WTC11 (cell line): ENCODE results near the gene ABITRAM.

ENCODE experiments used
- CREM ChIP-seq: sonication (generic); formaldehyde crosslinking; IDR thresholded peaks from 2 replicates; pipeline ENCODE4 v1.8.1; 2022; ENCODE audit warnings: mild to moderate bottlenecking, missing genetic modification reagents, moderate library complexity
- GABPB1 ChIP-seq: sonication (generic); formaldehyde crosslinking; IDR thresholded peaks from 2 replicates; pipeline ENCODE4 v1.8.1; 2023; ENCODE audit warnings: mild to moderate bottlenecking, missing genetic modification reagents
- JUN ChIP-seq: sonication (generic); formaldehyde crosslinking; IDR thresholded peaks from 2 replicates; pipeline ENCODE4 v1.8.0; 2023; ENCODE audit warnings: mild to moderate bottlenecking, missing genetic modification reagents
- MYBL2 ChIP-seq: sonication (generic); formaldehyde crosslinking; IDR thresholded peaks from 2 replicates; pipeline ENCODE4 v1.8.1; 2023; ENCODE audit warnings: mild to moderate bottlenecking, moderate library complexity, missing genetic modification reagents
- NFYB ChIP-seq: sonication (generic); formaldehyde crosslinking; conservative IDR thresholded peaks from 2 replicates; pipeline ENCODE4 v1.8.0; 2022; ENCODE audit warnings: low read depth, missing genetic modification reagents
- NR1H2 ChIP-seq: sonication (generic); formaldehyde crosslinking; IDR thresholded peaks from 2 replicates; pipeline ENCODE4 v1.9.0; 2021; ENCODE audit warnings: mild to moderate bottlenecking, moderate library complexity, missing genetic modification reagents
- SMAD4 ChIP-seq: sonication (generic); formaldehyde crosslinking; IDR thresholded peaks from 2 replicates; pipeline ENCODE4 v1.8.0; 2022; ENCODE audit warnings: mild to moderate bottlenecking, missing genetic modification reagents
- SP1 ChIP-seq: sonication (generic); formaldehyde crosslinking; conservative IDR thresholded peaks from 2 replicates; pipeline ENCODE4 v1.8.1; 2022; ENCODE audit warnings: missing genetic modification reagents
- USF1 ChIP-seq: sonication (generic); formaldehyde crosslinking; IDR thresholded peaks from 2 replicates; pipeline ENCODE4 v1.8.0; 2022; ENCODE audit warnings: mild to moderate bottlenecking, missing genetic modification reagents
- TF ChIP-seq, protein P1 (sequence below): fragments of 200-600 bp; IDR thresholded peaks from 2 replicates; pipeline ENCODE4 v1.8.0; 2022; ENCODE audit warnings: antibody characterized with exemption
- TF ChIP-seq, protein P2 (sequence below): sonication (generic); formaldehyde crosslinking; IDR thresholded peaks from 2 replicates; pipeline ENCODE4 v1.8.0; 2022; ENCODE audit warnings: mild to moderate bottlenecking, missing genetic modification reagents
- TF ChIP-seq, protein P3 (sequence below): sonication (generic); formaldehyde crosslinking; IDR thresholded peaks from 2 replicates; pipeline ENCODE4 v1.8.0; 2022; ENCODE audit warnings: mild to moderate bottlenecking, missing genetic modification reagents
- TF ChIP-seq, protein P4 (sequence below): sonication (generic); formaldehyde crosslinking; IDR thresholded peaks from 2 replicates; pipeline ENCODE4 v1.8.1; 2022; ENCODE audit warnings: missing genetic modification reagents, borderline replicate concordance

DNA sequence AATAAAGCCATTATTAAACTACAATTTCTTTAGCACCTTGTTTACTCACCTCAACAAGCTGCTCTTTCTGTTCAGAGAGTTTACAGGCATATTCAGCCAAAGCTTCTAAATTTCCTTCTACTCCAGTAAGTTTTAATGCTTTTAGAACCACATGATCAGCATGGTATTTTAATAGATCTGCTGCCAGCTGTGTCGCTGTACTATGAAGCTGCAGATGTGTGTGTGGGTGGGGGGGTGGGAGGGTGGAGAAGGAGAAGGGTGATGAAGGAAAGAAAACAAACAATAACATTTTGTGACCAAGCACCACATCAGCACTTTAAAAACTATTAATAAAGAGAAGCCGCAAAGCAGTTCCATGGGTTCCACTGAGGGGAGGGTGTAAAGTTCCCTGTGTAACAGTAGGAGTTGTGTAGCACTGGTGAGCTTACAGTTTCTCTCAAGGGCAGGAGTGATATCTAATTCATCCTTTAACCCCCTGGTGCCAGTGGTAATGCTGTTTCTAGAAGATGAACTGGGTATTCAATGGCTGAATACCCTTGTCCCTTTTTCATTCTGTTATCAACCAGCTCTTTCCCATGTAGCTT lies 38.5 kb downstream of the ABITRAM start:
- TF ChIP-seq NR1H2 (CRISPR knock-in tag) (no peak), SMAD4 (CRISPR knock-in tag) (no peak), USF1 (no peak), SP1 (CRISPR knock-in tag) (no peak), MYBL2 (CRISPR knock-in tag) (no peak), GABPB1 (CRISPR knock-in tag) (no peak), JUN (CRISPR knock-in tag) (no peak), NFYB (no peak), CREM (CRISPR knock-in tag) (no peak)
- TF ChIP-seq, protein P1, sequence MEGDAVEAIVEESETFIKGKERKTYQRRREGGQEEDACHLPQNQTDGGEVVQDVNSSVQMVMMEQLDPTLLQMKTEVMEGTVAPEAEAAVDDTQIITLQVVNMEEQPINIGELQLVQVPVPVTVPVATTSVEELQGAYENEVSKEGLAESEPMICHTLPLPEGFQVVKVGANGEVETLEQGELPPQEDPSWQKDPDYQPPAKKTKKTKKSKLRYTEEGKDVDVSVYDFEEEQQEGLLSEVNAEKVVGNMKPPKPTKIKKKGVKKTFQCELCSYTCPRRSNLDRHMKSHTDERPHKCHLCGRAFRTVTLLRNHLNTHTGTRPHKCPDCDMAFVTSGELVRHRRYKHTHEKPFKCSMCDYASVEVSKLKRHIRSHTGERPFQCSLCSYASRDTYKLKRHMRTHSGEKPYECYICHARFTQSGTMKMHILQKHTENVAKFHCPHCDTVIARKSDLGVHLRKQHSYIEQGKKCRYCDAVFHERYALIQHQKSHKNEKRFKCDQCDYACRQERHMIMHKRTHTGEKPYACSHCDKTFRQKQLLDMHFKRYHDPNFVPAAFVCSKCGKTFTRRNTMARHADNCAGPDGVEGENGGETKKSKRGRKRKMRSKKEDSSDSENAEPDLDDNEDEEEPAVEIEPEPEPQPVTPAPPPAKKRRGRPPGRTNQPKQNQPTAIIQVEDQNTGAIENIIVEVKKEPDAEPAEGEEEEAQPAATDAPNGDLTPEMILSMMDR = no peak
- TF ChIP-seq, protein P2, sequence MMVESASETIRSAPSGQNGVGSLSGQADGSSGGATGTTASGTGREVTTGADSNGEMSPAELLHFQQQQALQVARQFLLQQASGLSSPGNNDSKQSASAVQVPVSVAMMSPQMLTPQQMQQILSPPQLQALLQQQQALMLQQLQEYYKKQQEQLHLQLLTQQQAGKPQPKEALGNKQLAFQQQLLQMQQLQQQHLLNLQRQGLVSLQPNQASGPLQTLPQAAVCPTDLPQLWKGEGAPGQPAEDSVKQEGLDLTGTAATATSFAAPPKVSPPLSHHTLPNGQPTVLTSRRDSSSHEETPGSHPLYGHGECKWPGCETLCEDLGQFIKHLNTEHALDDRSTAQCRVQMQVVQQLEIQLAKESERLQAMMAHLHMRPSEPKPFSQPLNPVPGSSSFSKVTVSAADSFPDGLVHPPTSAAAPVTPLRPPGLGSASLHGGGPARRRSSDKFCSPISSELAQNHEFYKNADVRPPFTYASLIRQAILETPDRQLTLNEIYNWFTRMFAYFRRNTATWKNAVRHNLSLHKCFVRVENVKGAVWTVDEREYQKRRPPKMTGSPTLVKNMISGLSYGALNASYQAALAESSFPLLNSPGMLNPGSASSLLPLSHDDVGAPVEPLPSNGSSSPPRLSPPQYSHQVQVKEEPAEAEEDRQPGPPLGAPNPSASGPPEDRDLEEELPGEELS = no peak
- TF ChIP-seq, protein P3, sequence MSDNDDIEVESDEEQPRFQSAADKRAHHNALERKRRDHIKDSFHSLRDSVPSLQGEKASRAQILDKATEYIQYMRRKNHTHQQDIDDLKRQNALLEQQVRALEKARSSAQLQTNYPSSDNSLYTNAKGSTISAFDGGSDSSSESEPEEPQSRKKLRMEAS (CRISPR knock-in tag) = no peak
- TF ChIP-seq, protein P4, sequence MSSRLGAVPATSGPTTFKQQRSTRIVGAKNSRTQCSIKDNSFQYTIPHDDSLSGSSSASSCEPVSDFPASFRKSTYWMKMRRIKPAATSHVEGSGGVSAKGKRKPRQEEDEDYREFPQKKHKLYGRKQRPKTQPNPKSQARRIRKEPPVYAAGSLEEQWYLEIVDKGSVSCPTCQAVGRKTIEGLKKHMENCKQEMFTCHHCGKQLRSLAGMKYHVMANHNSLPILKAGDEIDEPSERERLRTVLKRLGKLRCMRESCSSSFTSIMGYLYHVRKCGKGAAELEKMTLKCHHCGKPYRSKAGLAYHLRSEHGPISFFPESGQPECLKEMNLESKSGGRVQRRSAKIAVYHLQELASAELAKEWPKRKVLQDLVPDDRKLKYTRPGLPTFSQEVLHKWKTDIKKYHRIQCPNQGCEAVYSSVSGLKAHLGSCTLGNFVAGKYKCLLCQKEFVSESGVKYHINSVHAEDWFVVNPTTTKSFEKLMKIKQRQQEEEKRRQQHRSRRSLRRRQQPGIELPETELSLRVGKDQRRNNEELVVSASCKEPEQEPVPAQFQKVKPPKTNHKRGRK = no peak
